ENCODE results near the gene CAMTA1. TPM values are rescaled to one million over a fixed set of nuclear protein-coding genes. Genes with fewer than 3 reads are reported as not detected.

CAMTA1 gene
- total RNA-seq, 1 donor from 2014 or later = 109 TPM

GRCh38 chr1:7063981-7064380 lies 278.7 kb downstream of the CAMTA1 start:
- TF ChIP-seq, protein P1, sequence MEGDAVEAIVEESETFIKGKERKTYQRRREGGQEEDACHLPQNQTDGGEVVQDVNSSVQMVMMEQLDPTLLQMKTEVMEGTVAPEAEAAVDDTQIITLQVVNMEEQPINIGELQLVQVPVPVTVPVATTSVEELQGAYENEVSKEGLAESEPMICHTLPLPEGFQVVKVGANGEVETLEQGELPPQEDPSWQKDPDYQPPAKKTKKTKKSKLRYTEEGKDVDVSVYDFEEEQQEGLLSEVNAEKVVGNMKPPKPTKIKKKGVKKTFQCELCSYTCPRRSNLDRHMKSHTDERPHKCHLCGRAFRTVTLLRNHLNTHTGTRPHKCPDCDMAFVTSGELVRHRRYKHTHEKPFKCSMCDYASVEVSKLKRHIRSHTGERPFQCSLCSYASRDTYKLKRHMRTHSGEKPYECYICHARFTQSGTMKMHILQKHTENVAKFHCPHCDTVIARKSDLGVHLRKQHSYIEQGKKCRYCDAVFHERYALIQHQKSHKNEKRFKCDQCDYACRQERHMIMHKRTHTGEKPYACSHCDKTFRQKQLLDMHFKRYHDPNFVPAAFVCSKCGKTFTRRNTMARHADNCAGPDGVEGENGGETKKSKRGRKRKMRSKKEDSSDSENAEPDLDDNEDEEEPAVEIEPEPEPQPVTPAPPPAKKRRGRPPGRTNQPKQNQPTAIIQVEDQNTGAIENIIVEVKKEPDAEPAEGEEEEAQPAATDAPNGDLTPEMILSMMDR (conservative IDR thresholded peaks at IDR 0.05) = no peak
- no peaks in the 10 kb centered on the region for H3K36me3 Mint-ChIP-seq (ENCODE audit: low read depth)
- H3K9me3 Mint-ChIP-seq = no peaks in the 10 kb centered on the region
- peaks cover 31% of the 10 kb centered on the region for H3K27me3 Mint-ChIP-seq (ENCODE audit: low read depth)
- no peak for DNase-seq (ENCODE audit: low read depth, low spot score)
- no peak overlapping the region for H3K4me3 Mint-ChIP-seq
- no peaks in the 10 kb centered on the region for H3K4me1 Mint-ChIP-seq
- H3K27ac Mint-ChIP-seq (ENCODE audit: unreplicated experiment) = no peak overlapping the region

- Mint-ChIP-seq H3K4me1 (peaks cover 12% of the 10 kb centered on the region), H3K27ac (ENCODE audit: unreplicated experiment) (no peak overlapping the region), H3K36me3 (ENCODE audit: low read depth) (no peaks in the 10 kb centered on the region), H3K27me3 (ENCODE audit: low read depth) (peaks cover 56% of the 10 kb centered on the region), H3K9me3 (no peaks in the 10 kb centered on the region), H3K4me3 (no peak overlapping the region)
- TF ChIP-seq, protein P1 (conservative IDR thresholded peaks at IDR 0.05) = no peak
- no peak for DNase-seq (ENCODE audit: low read depth, low spot score)
Measured at GRCh38 chr1:7068552-7068951, 283.3 kb downstream of the CAMTA1 start.

DNA sequence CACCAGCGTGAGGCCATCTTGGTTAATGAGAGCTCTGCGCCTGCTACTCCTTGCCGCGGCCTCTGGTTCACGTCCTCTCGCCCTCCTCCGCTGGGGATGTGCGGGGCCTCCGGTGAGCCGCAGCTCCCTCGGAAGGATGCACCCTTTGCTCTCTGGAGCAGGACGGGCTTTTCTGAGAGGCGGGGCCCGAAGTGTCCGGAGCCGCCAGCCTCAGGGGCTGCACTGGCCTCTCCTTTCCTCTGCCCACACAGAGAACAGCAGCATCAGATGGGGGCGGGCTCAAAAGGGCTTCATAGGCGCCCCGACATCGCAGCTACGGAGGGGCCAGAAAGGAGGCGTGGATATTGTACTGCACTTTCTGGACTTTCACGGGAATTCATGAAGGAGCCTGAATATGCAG lies 284.7 kb downstream of the CAMTA1 start:
- Mint-ChIP-seq H3K4me1 (peaks cover 12% of the 10 kb centered on the region), H3K36me3 (ENCODE audit: low read depth) (no peaks in the 10 kb centered on the region), H3K27me3 (ENCODE audit: low read depth) (peaks cover 56% of the 10 kb centered on the region), H3K27ac (ENCODE audit: unreplicated experiment) (no peak overlapping the region), H3K9me3 (no peaks in the 10 kb centered on the region), H3K4me3 (peak overlapping the region; percentile 77)
- TF ChIP-seq, protein P1 (conservative IDR thresholded peaks at IDR 0.05) = no peak
- DNase-seq (ENCODE audit: low read depth, low spot score) = peak; percentile 21

DNA sequence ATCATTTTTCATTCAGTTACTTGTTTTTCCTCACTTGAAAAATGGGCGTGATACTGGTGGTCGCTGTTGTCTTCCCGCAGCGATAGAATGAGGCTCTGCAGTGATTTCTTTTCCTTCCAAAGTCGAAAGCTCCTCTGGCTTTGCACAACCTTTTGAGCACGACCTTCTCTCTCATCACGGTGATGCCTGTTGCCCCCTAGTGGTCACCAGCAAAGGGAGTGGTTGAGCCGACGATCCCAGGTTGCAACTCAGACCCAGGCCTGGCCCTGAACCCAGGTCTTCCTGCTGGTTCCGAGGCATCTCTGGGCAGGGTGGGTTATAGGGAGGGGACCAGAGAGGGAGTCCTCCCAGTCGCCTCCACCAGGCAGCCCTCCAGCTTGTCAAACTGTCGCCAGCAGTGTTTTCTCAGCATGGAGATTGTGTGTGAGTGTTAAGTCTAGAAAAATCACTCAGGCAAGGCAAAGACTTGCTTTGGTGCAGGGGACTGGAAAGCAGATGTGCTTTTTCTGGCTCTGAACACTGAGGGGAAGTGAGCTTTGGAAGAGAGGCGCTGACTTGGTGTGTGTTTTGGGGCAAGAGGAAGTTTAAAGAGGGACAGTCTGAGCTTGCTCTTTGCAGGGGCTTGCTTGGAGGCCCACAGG lies 285.3 kb downstream of the CAMTA1 start:
- H3K4me1 Mint-ChIP-seq = peaks cover 12% of the 10 kb centered on the region
- H3K36me3 Mint-ChIP-seq (ENCODE audit: low read depth) = no peaks in the 10 kb centered on the region
- no peak overlapping the region for H3K27ac Mint-ChIP-seq (ENCODE audit: unreplicated experiment)
- TF ChIP-seq, protein P1 (conservative IDR thresholded peaks at IDR 0.05) = peak; percentile 86
- H3K4me3 Mint-ChIP-seq = peak overlapping the region; percentile 77
- DNase-seq (ENCODE audit: low read depth, low spot score) = peak; percentile 67
- H3K9me3 Mint-ChIP-seq = no peaks in the 10 kb centered on the region
- H3K27me3 Mint-ChIP-seq (ENCODE audit: low read depth) = peaks cover 56% of the 10 kb centered on the region

DNA sequence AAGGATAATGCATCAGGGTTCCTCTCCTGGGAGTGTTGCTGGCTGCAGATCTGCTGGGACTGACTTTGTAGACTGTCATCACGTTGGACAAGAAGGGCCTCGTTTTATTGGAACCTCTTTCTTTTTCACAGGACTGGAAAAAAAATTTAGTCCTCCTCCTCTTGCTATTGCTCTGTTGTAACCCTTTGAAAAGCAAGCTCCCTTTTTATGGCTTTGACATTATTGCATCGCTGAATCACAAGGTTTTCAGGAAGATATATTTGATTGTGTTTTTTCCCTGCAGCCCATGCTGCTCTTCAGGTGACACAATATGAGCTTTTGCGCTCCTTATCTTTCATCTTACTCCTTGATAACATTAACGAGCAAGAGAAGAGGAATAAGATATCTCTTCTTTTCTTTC lies 290.9 kb downstream of the CAMTA1 start:
- no peak for DNase-seq (ENCODE audit: low read depth, low spot score)
- Mint-ChIP-seq H3K27me3 (ENCODE audit: low read depth) (peaks cover 52% of the 10 kb centered on the region), H3K4me1 (no peaks in the 10 kb centered on the region), H3K9me3 (peaks cover 17% of the 10 kb centered on the region), H3K4me3 (no peak overlapping the region), H3K36me3 (ENCODE audit: low read depth) (no peaks in the 10 kb centered on the region), H3K27ac (ENCODE audit: unreplicated experiment) (no peak overlapping the region)
- TF ChIP-seq, protein P1 (conservative IDR thresholded peaks at IDR 0.05) = no peak

Measured in neural crest cell (in vitro differentiated cells).